Measurements from ENCODE around the gene NTN1.

Gene NTN1

GRCh38 chr17:8995711-8996110 lies 25.6 kb upstream of the NTN1 start:
- no peak for TF ChIP-seq CTCF (IDR thresholded peaks at IDR 0.05; ENCODE audit: low read depth, low read length, poor library complexity, severe bottlenecking)
- TF ChIP-seq EZH2phosphoT487 (IDR thresholded peaks at IDR 0.05; ENCODE audit: borderline replicate concordance, low read length), result no peak
- Histone ChIP-seq H4K20me1 (ENCODE audit: control insufficient read depth, insufficient read depth, low read depth, low read length) (no peaks in the 10 kb centered on the region), H3K4me1 (ENCODE audit: control insufficient read depth, low read length) (no peaks in the 10 kb centered on the region), H3K4me2 (ENCODE audit: low read length) (no peak overlapping the region), H3K79me2 (ENCODE audit: control insufficient read depth, low read length) (no peaks in the 10 kb centered on the region), H3K4me3 (ENCODE audit: low read length) (no peak overlapping the region), H3K36me3 (ENCODE audit: control insufficient read depth, low read length) (no peaks in the 10 kb centered on the region), H3F3A (ENCODE audit: control insufficient read depth, insufficient read depth) (no peaks in the 10 kb centered on the region), H3K27me3 (ENCODE audit: control insufficient read depth, low read length) (0 out of 2 replicates have a peak, but pooled peaks cover 6% of the 10 kb centered on the region), H3K9me3 (ENCODE audit: control insufficient read depth, insufficient read depth, low read length) (no peaks in the 10 kb centered on the region), H3K27ac (ENCODE audit: low read depth, low read length) (no peak overlapping the region), H3K9me2 (replicated peaks; ENCODE audit: control insufficient read depth, low read length) (no peaks in the 10 kb centered on the region)

GRCh38 chr17:8997994-8998628 lies 23.2 kb upstream of the NTN1 start:
- TF ChIP-seq CTCF (IDR thresholded peaks at IDR 0.05; ENCODE audit: low read depth, low read length, poor library complexity, severe bottlenecking) (peak; percentile 94), EZH2phosphoT487 (IDR thresholded peaks at IDR 0.05; ENCODE audit: borderline replicate concordance, low read length) (no peak)
- H3K4me3 ChIP-seq (ENCODE audit: low read length), result no peak overlapping the region
- H3K27me3 ChIP-seq (ENCODE audit: control insufficient read depth, low read length), result peaks cover 24% of the 10 kb centered on the region
- no peaks in the 10 kb centered on the region for H3K79me2 ChIP-seq (ENCODE audit: control insufficient read depth, low read length)
- peaks cover 16% of the 10 kb centered on the region for H3K4me1 ChIP-seq (ENCODE audit: control insufficient read depth, low read length)
- peaks cover 3% of the 10 kb centered on the region; the same call in 1 of the 2 replicates for H3F3A ChIP-seq (ENCODE audit: control insufficient read depth, insufficient read depth)
- H3K9me2 ChIP-seq (replicated peaks; ENCODE audit: control insufficient read depth, low read length), result no peaks in the 10 kb centered on the region
- H3K36me3 ChIP-seq (ENCODE audit: control insufficient read depth, low read length), result no peaks in the 10 kb centered on the region
- H3K9me3 ChIP-seq (ENCODE audit: control insufficient read depth, insufficient read depth, low read length), result no peaks in the 10 kb centered on the region
- no peak overlapping the region for H3K4me2 ChIP-seq (ENCODE audit: low read length)
- H3K27ac ChIP-seq (ENCODE audit: low read depth, low read length), result no peak overlapping the region
- no peaks in the 10 kb centered on the region; the same call in 1 of the 2 replicates for H4K20me1 ChIP-seq (ENCODE audit: control insufficient read depth, insufficient read depth, low read depth, low read length)

- Histone ChIP-seq H3K4me1 (ENCODE audit: control insufficient read depth, low read length) (peaks cover 16% of the 10 kb centered on the region), H3K27me3 (ENCODE audit: control insufficient read depth, low read length) (peaks cover 43% of the 10 kb centered on the region), H3K4me2 (ENCODE audit: low read length) (peak overlapping the region; percentile 29; the same call in 1 of the 2 replicates)
Measured at GRCh38 chr17:9001559-9001958, 19.8 kb upstream of the NTN1 start.

More at GRCh38 chr17:9001559-9001958, 19.8 kb upstream of the NTN1 start:
- no peak for TF ChIP-seq EZH2phosphoT487 (IDR thresholded peaks at IDR 0.05; ENCODE audit: borderline replicate concordance, low read length)
- no peak for TF ChIP-seq CTCF (IDR thresholded peaks at IDR 0.05; ENCODE audit: low read depth, low read length, poor library complexity, severe bottlenecking)
- Histone ChIP-seq H3K79me2 (ENCODE audit: control insufficient read depth, low read length) (no peaks in the 10 kb centered on the region), H4K20me1 (ENCODE audit: control insufficient read depth, insufficient read depth, low read depth, low read length) (no peaks in the 10 kb centered on the region; the same call in 1 of the 2 replicates), H3K27ac (ENCODE audit: low read depth, low read length) (no peak overlapping the region), H3K9me3 (ENCODE audit: control insufficient read depth, insufficient read depth, low read length) (no peaks in the 10 kb centered on the region), H3K9me2 (replicated peaks; ENCODE audit: control insufficient read depth, low read length) (no peaks in the 10 kb centered on the region), H3K36me3 (ENCODE audit: control insufficient read depth, low read length) (no peaks in the 10 kb centered on the region), H3F3A (ENCODE audit: control insufficient read depth, insufficient read depth) (peaks cover 3% of the 10 kb centered on the region; the same call in 1 of the 2 replicates), H3K4me3 (ENCODE audit: low read length) (no peak overlapping the region)

Measured in DOHH2 (cell line).